Thyroid gland (tissue), 4 donors: ENCODE measurements around the gene ACSF3. TPM values are rescaled to one million over a fixed set of nuclear protein-coding genes. Genes with fewer than 3 reads are reported as not detected.
"Not testable (repeated sequence)": the region's sequence is repeated elsewhere in the genome, so short reads cannot be mapped to it uniquely, and the experiment has no call there.

ENCODE experiments used
- DNase-seq, 2 donors: peaks; one replicate each; pipeline ENCODE4 v3.0.0-alpha.2; 2019
- H3K27ac ChIP-seq, 3 donors: fragments of 200-600 bp; sonication (generic); 1 replicate in 2 of 3; 2 replicates in 1 of 3; pipeline ENCODE4 v1.5.1; 2016 to 2019; ENCODE audit warnings: mild to moderate bottlenecking in 1 of 3, moderate library complexity in 1 of 3
- H3K27me3 ChIP-seq: fragments of 200-600 bp; sonication (generic); one replicate; pipeline ENCODE4 v1.5.1; 2019
- H3K36me3 ChIP-seq, 2 donors: fragments of 200-600 bp; sonication (generic); one replicate each; pipeline ENCODE4 v1.5.1; 2016 to 2019
- H3K4me1 ChIP-seq, 2 donors: fragments of 200-600 bp; sonication (generic); one replicate each; pipeline ENCODE4 v1.5.1; 2017 to 2019
- H3K4me3 ChIP-seq, 3 donors: fragments of 200-600 bp; sonication (generic); replicated peaks in 1 of 3; 1 replicate in 2 of 3; 2 replicates in 1 of 3; pipeline ENCODE4 v1.5.1; 2016; ENCODE audit warnings: mild to moderate bottlenecking in 1 of 3
- H3K9me3 ChIP-seq: fragments of 200-600 bp; sonication (generic); one replicate; pipeline ENCODE4 v1.5.1; 2017
- CTCF ChIP-seq, 6 experiments: fragments of 200-600 bp in 3 of 6; fragments of 450-650 bp in 3 of 6; sonication (generic) in 3 of 6; IDR thresholded peaks; one replicate each; pipeline ENCODE4 v1.5.1; 2016 to 2019; ENCODE audit warnings: antibody characterized with exemption in 6 of 6, mild to moderate bottlenecking in 2 of 6, inconsistent platforms in 1 of 6, moderate library complexity in 1 of 6
- POLR2A ChIP-seq, 2 donors: fragments of 450-650 bp; IDR thresholded peaks; one replicate each; pipeline ENCODE4 v1.6.1; 2017; ENCODE audit warnings: antibody characterized with exemption in 2 of 2, mild to moderate bottlenecking in 2 of 2, moderate library complexity in 1 of 2
- WGBS, 2 donors: methylation state at CpG; one replicate each; pipeline ENCODE4 v1.1.5; 2017; 5-methylcytosine and 5-hydroxymethylcytosine counted together
- intact Hi-C: fragments of 100-400 bp; cut with DNase I; formaldehyde crosslinking; loops from one replicate; pipeline ENCODE4 v1.15.1; 2023
- total RNA-seq, 4 donors: library from RNA; depleted of rRNA; stranded (reverse); fragments of >200 nt; gene quantifications; one replicate each; pipeline ENCODE4 v1.2.3, GENCODE V29; 2016

ACSF3 gene
- total RNA-seq, 4 donors from 2014 or later = 30.1 to 51.2 (median 33.4) TPM

- intact Hi-C loops = no loop called here
- H3K9me3 ChIP-seq = no peaks in the 10 kb centered on the region
- no peak for DNase-seq
- no peaks in the 10 kb centered on the region for H3K27me3 ChIP-seq
- no peak overlapping the region for H3K4me3 ChIP-seq
- no peak for TF ChIP-seq POLR2A (IDR thresholded peaks at IDR 0.05)
- TF ChIP-seq CTCF (IDR thresholded peaks at IDR 0.05) = no peak
- H3K36me3 ChIP-seq = no peaks in the 10 kb centered on the region
- H3K27ac ChIP-seq = no peak overlapping the region
- 35 to 37% methylated on average over 11 to 14 of the region's 16 CpGs for WGBS, 2 donors
- no peaks in the 10 kb centered on the region for H3K4me1 ChIP-seq
Observed at GRCh38 chr16:89067677-89068443, 25.8 kb upstream of the ACSF3 start.

GRCh38 chr16:89068814-89069616 lies 24.6 kb upstream of the ACSF3 start:
- DNase-seq, H3K4me1 ChIP-seq, H3K9me3 ChIP-seq, H3K4me3 ChIP-seq, H3K27ac ChIP-seq, intact Hi-C loops, H3K36me3 ChIP-seq, H3K27me3 ChIP-seq: not testable (repeated sequence)
- 93 to 94% methylated on average over 4 of the region's 4 CpGs for WGBS, 2 donors

GRCh38 chr16:89069920-89070319 lies 23.7 kb upstream of the ACSF3 start:
- H3K4me1 ChIP-seq = no peaks in the 10 kb centered on the region
- 82 to 96% methylated on average over 4 to 7 of the region's 9 CpGs for WGBS, 2 donors
- H3K27me3 ChIP-seq = no peaks in the 10 kb centered on the region
- DNase-seq = no peak
- TF ChIP-seq CTCF (IDR thresholded peaks at IDR 0.05) (no peak), POLR2A (IDR thresholded peaks at IDR 0.05) (no peak)
- H3K36me3 ChIP-seq = no peaks in the 10 kb centered on the region
- intact Hi-C loops = no loop called here
- H3K4me3 ChIP-seq = no peak overlapping the region
- H3K9me3 ChIP-seq = no peaks in the 10 kb centered on the region
- H3K27ac ChIP-seq = no peak overlapping the region

- no peak for DNase-seq
- H3K27me3 ChIP-seq = no peaks in the 10 kb centered on the region
- no peak overlapping the region for H3K4me3 ChIP-seq
- no peaks in the 10 kb centered on the region for H3K9me3 ChIP-seq
- TF ChIP-seq POLR2A (IDR thresholded peaks at IDR 0.05) (no peak), CTCF (IDR thresholded peaks at IDR 0.05) (no peak)
- 89 to 95% methylated on average over 17 to 20 of the region's 24 CpGs for WGBS, 2 donors
- H3K27ac ChIP-seq = no peak overlapping the region
- intact Hi-C loops = no loop called here
- no peaks in the 10 kb centered on the region for H3K36me3 ChIP-seq
- H3K4me1 ChIP-seq = no peaks in the 10 kb centered on the region
Observed at GRCh38 chr16:89070590-89070989, 23.1 kb upstream of the ACSF3 start.

GRCh38 chr16:89071686-89072547 lies 21.7 kb upstream of the ACSF3 start:
- 54 to 68% methylated on average over 16 to 27 of the region's 30 CpGs for WGBS, 2 donors
- Histone ChIP-seq H3K27ac (no peak overlapping the region), H3K9me3 (no peaks in the 10 kb centered on the region), H3K27me3 (no peaks in the 10 kb centered on the region), H3K4me1 (no peaks in the 10 kb centered on the region), H3K36me3 (no peaks in the 10 kb centered on the region), H3K4me3 (no peak overlapping the region)
- TF ChIP-seq POLR2A (IDR thresholded peaks at IDR 0.05) (no peak), CTCF (IDR thresholded peaks at IDR 0.05) (no peak)
- intact Hi-C loops = no loop called here
- no peak for DNase-seq
